SK-N-SH (cell line): ENCODE results near the gene CDK14. TPM values are rescaled to one million over a fixed set of nuclear protein-coding genes. Genes with fewer than 3 reads are reported as not detected.
"Not testable (repeated sequence)": the region's sequence is repeated elsewhere in the genome, so short reads cannot be mapped to it uniquely, and the experiment has no call there.

ENCODE experiments used
- CTCF ChIA-PET: fragments of 300-600, 350-600 bp; formaldehyde crosslinking; extraction: SDS; loops from one replicate; lab custom pipeline; 2021; lab: Yijun Ruan, JAX
- POLR2A ChIA-PET: fragments of 350-600 bp; sonication (Branson Sonifier 250); formaldehyde crosslinking; extraction: SDS; loops from one replicate; lab custom pipeline; 2020; ENCODE audit warnings: antibody characterized with exemption, inconsistent platforms; lab: Yijun Ruan, JAX
- DNase-seq: peaks from one replicate; pipeline ENCODE4 v3.0.0; 2012
- H2AFZ ChIP-seq: fragments of 200-600 bp; sonication (generic); 2 replicates; pipeline ENCODE4 v1.8.1; 2016; ENCODE audit warnings: antibody characterized with exemption, mild to moderate bottlenecking, low read depth
- H3F3A ChIP-seq: fragments of 200-600 bp; sonication (generic); replicated peaks from 2 replicates; pipeline ENCODE3; 2016; ENCODE audit warnings: antibody characterized with exemption, mild to moderate bottlenecking; ENCODE audit not compliant: insufficient read depth
- H3K27ac ChIP-seq, 2 experiments: fragments of 200-500 bp in 1 of 2; fragments of 200-600 bp in 1 of 2; sonication (Bioruptor generic) in 1 of 2; sonication (generic), shearing (Covaris generic) in 1 of 2; 2 replicates each; pipeline versions ENCODE4 v1.5.1 to v1.6.1; 2014 to 2016; ENCODE audit warnings: low read depth in 2 of 2, inconsistent platforms in 1 of 2, low read length in 1 of 2, mild to moderate bottlenecking in 1 of 2, mixed read lengths in 1 of 2
- H3K27me3 ChIP-seq: fragments of 200-600 bp; sonication (generic), shearing (Covaris generic); 2 replicates; pipeline ENCODE4 v1.6.1; 2016; ENCODE audit warnings: mixed run types; ENCODE audit not compliant: insufficient read depth
- H3K36me3 ChIP-seq, 2 experiments: fragments of 200-500 bp in 1 of 2; fragments of 200-600 bp in 1 of 2; sonication (Bioruptor generic) in 1 of 2; sonication (generic) in 1 of 2; replicated peaks in 1 of 2; 2 replicates each; pipeline versions ENCODE3 to v1.5.1; 2014 to 2016; ENCODE audit warnings: low read length in 1 of 2, mild to moderate bottlenecking in 1 of 2; ENCODE audit not compliant: insufficient read depth in 2 of 2, control insufficient read depth in 1 of 2
- H3K4me1 ChIP-seq, 2 experiments: fragments of 200-500 bp in 1 of 2; fragments of 200-600 bp in 1 of 2; sonication (Bioruptor generic) in 1 of 2; sonication (generic), shearing (Covaris generic) in 1 of 2; 2 replicates each; pipeline versions ENCODE4 v1.5.1 to v1.6.1; 2014 to 2016; ENCODE audit warnings: low read depth in 1 of 2, low read length in 1 of 2, mixed run types in 1 of 2; ENCODE audit not compliant: insufficient read depth in 2 of 2, control insufficient read depth in 1 of 2
- H3K4me2 ChIP-seq: fragments of 200-600 bp; sonication (generic), shearing (Covaris generic); 2 replicates; pipeline ENCODE4 v1.6.1; 2017; ENCODE audit warnings: mixed run types
- H3K4me3 ChIP-seq, 2 experiments: fragments of 200-500 bp in 1 of 2; fragments of 200-600 bp in 1 of 2; sonication (Bioruptor generic) in 1 of 2; sonication (generic), shearing (Covaris generic) in 1 of 2; 2 replicates each; pipeline versions ENCODE4 v1.5.1 to v1.8.1; 2014 to 2016; ENCODE audit warnings: low read depth in 2 of 2, inconsistent platforms in 1 of 2, low read length in 1 of 2, mild to moderate bottlenecking in 1 of 2, mixed read lengths in 1 of 2, moderate library complexity in 1 of 2
- H3K79me2 ChIP-seq: fragments of 200-600 bp; sonication (generic); 2 replicates; pipeline ENCODE4 v1.8.1; 2017; ENCODE audit warnings: mild to moderate bottlenecking; ENCODE audit not compliant: insufficient read depth
- H3K9ac ChIP-seq: fragments of 200-600 bp; sonication (generic); 2 replicates; pipeline ENCODE4 v1.6.1; 2017; ENCODE audit warnings: mixed run types
- H3K9me2 ChIP-seq: fragments of 200-600 bp; sonication (generic); 2 replicates; pipeline ENCODE4 v1.6.1; 2017; ENCODE audit warnings: mixed run types
- H3K9me3 ChIP-seq: fragments of 200-600 bp; sonication (generic); 2 replicates; pipeline ENCODE4 v1.6.1; 2017; ENCODE audit warnings: mixed run types, mild to moderate bottlenecking, moderate library complexity
- H4K20me1 ChIP-seq: fragments of 200-600 bp; sonication (generic); 2 replicates; pipeline ENCODE4 v1.6.1; 2017; ENCODE audit warnings: mild to moderate bottlenecking, mixed run types; ENCODE audit not compliant: insufficient read depth
- FOXJ3 ChIP-seq: sonication (generic); formaldehyde crosslinking; IDR thresholded peaks from 2 replicates; pipeline ENCODE4 v1.5.1; 2020; ENCODE audit warnings: mild to moderate bottlenecking, missing genetic modification reagents
- FOXM1 ChIP-seq: IDR thresholded peaks from 2 replicates; pipeline ENCODE4 v1.4.0; 2012; ENCODE audit warnings: low read depth, mild to moderate bottlenecking
- POLR2AphosphoS5 ChIP-seq: IDR thresholded peaks from 2 replicates; pipeline ENCODE4 v1.6.1; 2012; ENCODE audit warnings: low read depth, low read length
- RAD21 ChIP-seq: IDR thresholded peaks from 2 replicates; pipeline ENCODE4 v1.6.1; 2012; ENCODE audit warnings: mild to moderate bottlenecking, low read length
- RCOR1 ChIP-seq: fragments of 150-350 bp; IDR thresholded peaks from 2 replicates; pipeline ENCODE4 v1.6.1; 2017; ENCODE audit warnings: antibody characterized with exemption, low read length
- REST ChIP-seq: IDR thresholded peaks from 2 replicates; pipeline ENCODE4 v1.6.1; 2012; ENCODE audit warnings: mild to moderate bottlenecking, low read depth, low read length, moderate library complexity
- RFX5 ChIP-seq: IDR thresholded peaks from 2 replicates; pipeline ENCODE4 v1.6.1; 2012; ENCODE audit warnings: mild to moderate bottlenecking, improper control_type of control experiment, low read length
- SIN3A ChIP-seq: IDR thresholded peaks from 2 replicates; pipeline ENCODE4 v1.6.1; 2012; ENCODE audit warnings: low read depth, mild to moderate bottlenecking, low read length, moderate library complexity, borderline replicate concordance
- TCF12 ChIP-seq: IDR thresholded peaks from 2 replicates; pipeline ENCODE4 v1.4.0; 2012
- whole genome bisulfite sequencing: methylation state at CpG from one replicate; pipeline ENCODE4 v1.1.6; 2017; ENCODE audit warnings: low lambda C conversion rate; 5-methylcytosine and 5-hydroxymethylcytosine counted together
- polyA plus RNA-seq, 3 experiments: library from polyadenylated mRNA; depleted of rRNA; stranded (reverse); fragments of >200 nt; gene quantifications; 2 replicates each; pipeline ENCODE4 v1.2.3, GENCODE V29; 2012
- TF ChIP-seq, protein P1 (sequence below): fragments of 150-350 bp; IDR thresholded peaks from 2 replicates; pipeline ENCODE4 v1.6.1; 2017; ENCODE audit warnings: antibody characterized with exemption, low read length, low read depth, borderline replicate concordance
- TF ChIP-seq, protein P2 (sequence below): IDR thresholded peaks from 2 replicates; pipeline ENCODE4 v1.4.0; 2012; ENCODE audit warnings: low read depth

Gene CDK14
- polyA plus RNA-seq, 1 of the 3 experiments (the other 2 are of a cell fraction), result 13.9 TPM

GRCh38 chr7:90792301-90792700 lies 196.2 kb downstream of the CDK14 start:
- peaks cover 0 to 6% of the 10 kb centered on the region in 2 experiments; a peak in 3 of 4 replicates for H3K4me1 ChIP-seq
- ChIA-PET CTCF (no interaction called here), POLR2A (no interaction called here)
- TF ChIP-seq REST (no peak), RFX5 (no peak), RAD21 (no peak), FOXJ3 (CRISPR knock-in tag) (no peak), POLR2AphosphoS5 (no peak), TCF12 (no peak), RCOR1 (no peak), FOXM1 (no peak), SIN3A (no peak)
- TF ChIP-seq, protein P1, sequence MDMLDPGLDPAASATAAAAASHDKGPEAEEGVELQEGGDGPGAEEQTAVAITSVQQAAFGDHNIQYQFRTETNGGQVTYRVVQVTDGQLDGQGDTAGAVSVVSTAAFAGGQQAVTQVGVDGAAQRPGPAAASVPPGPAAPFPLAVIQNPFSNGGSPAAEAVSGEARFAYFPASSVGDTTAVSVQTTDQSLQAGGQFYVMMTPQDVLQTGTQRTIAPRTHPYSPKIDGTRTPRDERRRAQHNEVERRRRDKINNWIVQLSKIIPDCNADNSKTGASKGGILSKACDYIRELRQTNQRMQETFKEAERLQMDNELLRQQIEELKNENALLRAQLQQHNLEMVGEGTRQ, result no peak
- TF ChIP-seq, protein P2, sequence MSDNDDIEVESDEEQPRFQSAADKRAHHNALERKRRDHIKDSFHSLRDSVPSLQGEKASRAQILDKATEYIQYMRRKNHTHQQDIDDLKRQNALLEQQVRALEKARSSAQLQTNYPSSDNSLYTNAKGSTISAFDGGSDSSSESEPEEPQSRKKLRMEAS, result no peak
- no peak for DNase-seq
- 68% methylated on average over 1 of the region's 1 CpG for WGBS
- H3K9ac ChIP-seq, result no peak overlapping the region
- peaks cover 6 to 57% of the 10 kb centered on the region in 2 experiments for H3K36me3 ChIP-seq
- no peak overlapping the region for H2AFZ ChIP-seq
- no peak overlapping the region for H3K4me2 ChIP-seq
- no peak overlapping the region for H3K27ac ChIP-seq
- H3K4me3 ChIP-seq, result no peak overlapping the region
- H3K9me3 ChIP-seq, result peaks cover 8% of the 10 kb centered on the region; the same call in 1 of the 2 replicates
- no peaks in the 10 kb centered on the region for H3K27me3 ChIP-seq
- H3F3A ChIP-seq, result peaks cover 17% of the 10 kb centered on the region
- H3K9me2 ChIP-seq, result no peaks in the 10 kb centered on the region
- H4K20me1 ChIP-seq, result no peaks in the 10 kb centered on the region
- peaks cover 18% of the 10 kb centered on the region; the same call in 1 of the 2 replicates for H3K79me2 ChIP-seq

- H4K20me1 ChIP-seq, POLR2A ChIA-PET, H2AFZ ChIP-seq, DNase-seq, H3K9ac ChIP-seq, CTCF ChIA-PET, H3K4me3 ChIP-seq, H3K9me2 ChIP-seq, H3K9me3 ChIP-seq, H3K27ac ChIP-seq, H3K27me3 ChIP-seq, H3K4me1 ChIP-seq, H3K4me2 ChIP-seq: not testable (repeated sequence)
- Histone ChIP-seq H3K79me2 (peaks cover 18% of the 10 kb centered on the region; the same call in 1 of the 2 replicates), H3K36me3 (peaks cover 6 to 62% of the 10 kb centered on the region in 2 experiments), H3F3A (peaks cover 26% of the 10 kb centered on the region)
- 80% methylated on average over 12 of the region's 12 CpGs for WGBS
Measured at GRCh38 chr7:90794234-90794633, 198.1 kb downstream of the CDK14 start.
